GM18526 (cell line): ENCODE data around the gene PRPF18.

Experiments used
- POLR2A ChIP-seq: IDR thresholded peaks from 3 replicates; pipeline ENCODE4 v1.6.1; 2011; ENCODE audit not compliant: insufficient read length; ENCODE audit errors: extremely low read depth

The PRPF18 gene

GRCh38 chr10:13670311-13670710 lies 83.5 kb downstream of the PRPF18 start:
- TF ChIP-seq POLR2A: no peak

GRCh38 chr10:13671904-13672303 lies 85.1 kb downstream of the PRPF18 start:
- TF ChIP-seq POLR2A: no peak

- no peak for TF ChIP-seq POLR2A
Measured at GRCh38 chr10:13672548-13672947, 85.8 kb downstream of the PRPF18 start.

GRCh38 chr10:13673156-13673555 lies 86.4 kb downstream of the PRPF18 start:
- no peak for TF ChIP-seq POLR2A

- no peak for TF ChIP-seq POLR2A
Measured at GRCh38 chr10:13674645-13675588, 88.2 kb downstream of the PRPF18 start.

GRCh38 chr10:13678101-13678843 lies 91.5 kb downstream of the PRPF18 start:
- TF ChIP-seq POLR2A: no peak
